Measurements from ENCODE around the gene BAIAP2L1.

The BAIAP2L1 gene

DNA sequence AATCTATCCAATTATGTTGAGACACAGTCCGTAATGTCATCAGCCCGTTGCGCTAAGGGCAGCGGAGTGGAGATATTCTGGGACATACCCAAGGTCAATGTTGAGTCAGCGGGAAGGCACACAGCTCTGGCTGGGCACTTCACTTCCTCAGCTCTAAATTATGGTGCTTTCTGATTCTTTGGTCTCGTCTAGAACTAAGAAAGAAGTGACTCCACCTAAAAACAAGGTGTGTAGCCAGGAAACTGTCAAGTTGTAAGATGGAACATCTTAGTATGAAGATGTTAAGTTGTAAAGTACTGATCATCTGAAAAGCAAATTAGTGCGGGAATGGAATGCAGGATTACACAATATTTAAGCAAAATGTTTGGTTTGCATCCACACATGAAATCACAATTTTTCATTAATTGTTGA lies 43.1 kb downstream of the BAIAP2L1 start:
- TF ChIP-seq, protein P1, sequence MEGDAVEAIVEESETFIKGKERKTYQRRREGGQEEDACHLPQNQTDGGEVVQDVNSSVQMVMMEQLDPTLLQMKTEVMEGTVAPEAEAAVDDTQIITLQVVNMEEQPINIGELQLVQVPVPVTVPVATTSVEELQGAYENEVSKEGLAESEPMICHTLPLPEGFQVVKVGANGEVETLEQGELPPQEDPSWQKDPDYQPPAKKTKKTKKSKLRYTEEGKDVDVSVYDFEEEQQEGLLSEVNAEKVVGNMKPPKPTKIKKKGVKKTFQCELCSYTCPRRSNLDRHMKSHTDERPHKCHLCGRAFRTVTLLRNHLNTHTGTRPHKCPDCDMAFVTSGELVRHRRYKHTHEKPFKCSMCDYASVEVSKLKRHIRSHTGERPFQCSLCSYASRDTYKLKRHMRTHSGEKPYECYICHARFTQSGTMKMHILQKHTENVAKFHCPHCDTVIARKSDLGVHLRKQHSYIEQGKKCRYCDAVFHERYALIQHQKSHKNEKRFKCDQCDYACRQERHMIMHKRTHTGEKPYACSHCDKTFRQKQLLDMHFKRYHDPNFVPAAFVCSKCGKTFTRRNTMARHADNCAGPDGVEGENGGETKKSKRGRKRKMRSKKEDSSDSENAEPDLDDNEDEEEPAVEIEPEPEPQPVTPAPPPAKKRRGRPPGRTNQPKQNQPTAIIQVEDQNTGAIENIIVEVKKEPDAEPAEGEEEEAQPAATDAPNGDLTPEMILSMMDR (IDR thresholded peaks at IDR 0.05), result no peak

DNA sequence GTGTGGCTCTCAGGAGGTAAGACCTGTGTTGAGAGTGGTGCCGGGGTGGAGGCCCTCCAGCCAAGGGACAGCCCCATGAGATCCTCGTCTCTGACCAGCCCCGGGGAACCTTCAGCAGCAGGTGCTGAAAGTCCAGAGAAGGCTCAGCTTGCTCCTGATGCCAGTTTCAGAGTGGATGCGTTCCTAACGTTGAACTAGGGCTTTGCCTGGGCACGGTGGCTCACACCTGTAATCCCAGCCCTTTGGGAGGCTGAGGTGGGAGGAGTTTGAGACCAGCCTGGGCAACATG lies 45.7 kb downstream of the BAIAP2L1 start:
- TF ChIP-seq, protein P1 (IDR thresholded peaks at IDR 0.05), result no peak

- TF ChIP-seq, protein P1 (IDR thresholded peaks at IDR 0.05), result no peak
These were observed 46.2 kb downstream of the BAIAP2L1 start for GRCh38 chr7:98354511-98355249.

DNA sequence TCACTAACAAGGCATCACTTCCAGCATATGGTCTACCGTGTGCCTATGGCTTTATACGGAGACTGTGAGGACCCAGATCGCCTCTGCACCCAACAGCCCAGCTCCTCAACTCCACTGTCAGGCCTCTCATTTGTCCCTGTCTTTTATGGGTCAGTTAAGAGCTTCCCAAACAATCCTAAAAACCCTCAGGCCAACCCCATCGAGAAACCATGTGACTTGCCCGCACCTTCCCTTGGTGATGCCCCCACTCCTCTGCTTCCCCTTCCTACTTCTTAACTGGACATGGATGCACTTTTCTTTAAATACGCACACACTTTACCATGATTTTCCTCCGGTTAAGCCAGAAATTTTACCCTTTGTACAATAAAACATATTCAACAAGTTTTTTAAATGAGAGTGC lies 46.8 kb downstream of the BAIAP2L1 start:
- TF ChIP-seq, protein P1 (IDR thresholded peaks at IDR 0.05), result no peak

DNA sequence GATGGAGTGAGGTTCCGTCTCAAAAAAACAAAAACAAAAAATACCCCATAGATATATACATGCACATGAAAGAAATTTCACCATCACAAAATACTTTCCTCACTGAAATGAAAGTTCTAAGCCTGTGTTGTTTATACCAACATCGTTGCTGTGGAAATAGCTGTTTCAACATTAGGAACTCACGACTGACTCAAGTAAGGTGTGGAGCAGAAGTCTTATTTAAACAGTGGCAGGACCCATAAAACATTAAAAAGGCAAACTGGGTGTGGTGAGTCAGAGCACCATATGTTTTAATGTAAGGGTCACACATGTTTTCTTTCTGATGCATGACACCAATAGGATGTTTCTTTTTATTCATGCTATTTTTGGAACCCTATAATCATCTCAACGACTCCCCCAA lies 48.3 kb downstream of the BAIAP2L1 start:
- TF ChIP-seq, protein P1 (IDR thresholded peaks at IDR 0.05), result no peak

DNA sequence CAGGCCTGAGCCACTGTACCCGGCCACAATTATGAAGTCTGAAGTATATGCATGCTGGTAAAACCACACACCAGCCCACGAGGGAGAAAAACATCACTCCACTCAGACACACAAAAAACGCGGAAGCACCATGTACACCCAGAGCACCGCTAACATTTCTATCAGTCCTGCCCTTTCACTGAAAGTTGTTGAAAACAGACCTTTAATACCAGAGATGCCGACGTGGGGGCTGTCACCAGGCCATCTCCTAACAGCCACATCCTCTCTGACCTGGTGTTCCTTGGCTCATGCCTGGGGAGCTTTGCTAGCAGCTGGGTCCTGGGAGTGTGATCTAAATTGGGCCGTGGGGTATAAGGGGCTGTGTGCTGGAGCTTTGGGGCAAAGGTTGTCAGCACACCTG lies 49.8 kb downstream of the BAIAP2L1 start:
- TF ChIP-seq, protein P1 (IDR thresholded peaks at IDR 0.05), result no peak

- TF ChIP-seq, protein P1 (IDR thresholded peaks at IDR 0.05), result no peak
These were observed 52.0 kb downstream of the BAIAP2L1 start for GRCh38 chr7:98348726-98349474.

All from LNCAP (cell line).